HFFc6 (cell line): ENCODE results near the gene DNASE1L1. TPM values are rescaled to one million over a fixed set of nuclear protein-coding genes. Genes with fewer than 3 reads are reported as not detected.

Experiments
- DNase-seq: peaks from one replicate; pipeline ENCODE4 v3.0.0-alpha.2; 2018
- H3K27ac Mint-ChIP-seq: 2 replicates; pipeline ENCODE4 v1.8.0; 2020; ENCODE audit warnings: mild to moderate bottlenecking, mixed read lengths
- H3K27me3 Mint-ChIP-seq: 2 replicates; pipeline ENCODE4 v1.8.0; 2021; ENCODE audit warnings: mild to moderate bottlenecking, moderate library complexity, mixed read lengths; ENCODE audit not compliant: insufficient read depth
- H3K36me3 Mint-ChIP-seq: 2 replicates; pipeline ENCODE4 v1.8.0; 2021; ENCODE audit warnings: low read depth, mixed read lengths
- H3K4me1 Mint-ChIP-seq: 2 replicates; pipeline ENCODE4 v1.8.0; 2020; ENCODE audit warnings: low read depth, mixed read lengths
- H3K4me3 Mint-ChIP-seq: 2 replicates; pipeline ENCODE4 v1.8.0; 2020; ENCODE audit warnings: mild to moderate bottlenecking, moderate library complexity, mixed read lengths
- H3K9me3 Mint-ChIP-seq: 2 replicates; pipeline ENCODE4 v1.8.0; 2020; ENCODE audit warnings: mild to moderate bottlenecking, mixed read lengths
- total RNA-seq, 6 experiments: library from RNA; stranded (reverse); fragmentation: NEBNext Ultra II Directional; extraction: Animal tissue kit (Norgen Biotek cat#: 25700); gene quantifications; 2 replicates in 1 of 6; 3 replicates in 5 of 6; pipeline ENCODE4 v1.2.3, GENCODE V29; 2021
- TF ChIP-seq, protein P1 (sequence below): fragments of 200-600 bp; sonication (generic); IDR thresholded peaks from 2 replicates; pipeline ENCODE4 v1.5.0; 2021; ENCODE audit warnings: antibody characterized with exemption, mild to moderate bottlenecking

The DNASE1L1 gene
- total RNA-seq, 6 experiments from 2014 or later = 74.8 to 96.3 (median 87.4) TPM

DNA sequence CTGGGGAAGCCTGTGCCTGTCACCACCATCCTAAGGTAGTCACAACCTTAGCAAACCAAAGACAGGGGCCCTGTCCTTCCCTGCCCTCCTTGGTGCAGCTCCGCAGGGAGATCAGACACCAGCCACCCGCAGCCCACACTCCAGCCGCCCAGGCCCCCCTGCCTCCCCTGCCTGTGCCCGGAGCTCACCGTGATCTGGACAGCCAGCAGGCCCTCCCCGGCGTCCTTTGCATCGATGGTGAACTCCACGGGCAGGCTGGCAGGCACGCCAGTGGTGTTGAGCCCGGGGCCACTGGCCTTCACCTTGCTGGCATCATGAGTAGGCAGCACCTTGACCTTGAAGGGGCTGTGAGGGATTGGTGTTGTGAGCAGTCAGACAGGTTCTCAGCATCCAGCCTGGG lies 51.0 kb downstream of the DNASE1L1 start:
- Mint-ChIP-seq H3K4me3 (no peak overlapping the region), H3K27ac (no peak overlapping the region), H3K36me3 (peaks cover 8% of the 10 kb centered on the region; the same call in 1 of the 2 replicates), H3K9me3 (no peaks in the 10 kb centered on the region), H3K4me1 (peaks cover 5% of the 10 kb centered on the region; the same call in 1 of the 2 replicates), H3K27me3 (peaks cover 14% of the 10 kb centered on the region)
- DNase-seq = no peak
- TF ChIP-seq, protein P1, sequence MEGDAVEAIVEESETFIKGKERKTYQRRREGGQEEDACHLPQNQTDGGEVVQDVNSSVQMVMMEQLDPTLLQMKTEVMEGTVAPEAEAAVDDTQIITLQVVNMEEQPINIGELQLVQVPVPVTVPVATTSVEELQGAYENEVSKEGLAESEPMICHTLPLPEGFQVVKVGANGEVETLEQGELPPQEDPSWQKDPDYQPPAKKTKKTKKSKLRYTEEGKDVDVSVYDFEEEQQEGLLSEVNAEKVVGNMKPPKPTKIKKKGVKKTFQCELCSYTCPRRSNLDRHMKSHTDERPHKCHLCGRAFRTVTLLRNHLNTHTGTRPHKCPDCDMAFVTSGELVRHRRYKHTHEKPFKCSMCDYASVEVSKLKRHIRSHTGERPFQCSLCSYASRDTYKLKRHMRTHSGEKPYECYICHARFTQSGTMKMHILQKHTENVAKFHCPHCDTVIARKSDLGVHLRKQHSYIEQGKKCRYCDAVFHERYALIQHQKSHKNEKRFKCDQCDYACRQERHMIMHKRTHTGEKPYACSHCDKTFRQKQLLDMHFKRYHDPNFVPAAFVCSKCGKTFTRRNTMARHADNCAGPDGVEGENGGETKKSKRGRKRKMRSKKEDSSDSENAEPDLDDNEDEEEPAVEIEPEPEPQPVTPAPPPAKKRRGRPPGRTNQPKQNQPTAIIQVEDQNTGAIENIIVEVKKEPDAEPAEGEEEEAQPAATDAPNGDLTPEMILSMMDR = no peak

DNA sequence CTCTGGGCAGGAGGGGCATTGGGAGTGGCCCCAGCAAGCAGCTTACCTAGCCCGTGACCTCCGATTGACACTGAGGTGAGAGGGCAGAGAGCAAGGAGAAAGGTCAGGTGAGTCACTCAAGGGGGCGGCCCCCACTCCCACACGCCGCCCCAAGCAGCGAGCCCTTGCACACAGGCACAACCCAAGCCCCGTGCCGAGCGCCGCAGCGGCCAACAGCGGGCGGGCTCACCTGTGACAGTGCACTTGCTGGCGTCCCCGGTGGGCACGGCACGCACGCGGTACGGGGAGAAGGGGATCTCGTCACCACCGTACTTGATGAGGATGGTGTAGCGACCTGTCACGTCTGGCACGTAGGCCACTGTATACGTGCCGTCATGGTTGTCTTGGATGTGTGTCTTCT lies 51.8 kb downstream of the DNASE1L1 start:
- Mint-ChIP-seq H3K4me1 (no peaks in the 10 kb centered on the region), H3K27ac (no peak overlapping the region; the same call in 1 of the 2 replicates), H3K27me3 (peaks cover 14% of the 10 kb centered on the region), H3K36me3 (peaks cover 4% of the 10 kb centered on the region; the same call in 1 of the 2 replicates), H3K4me3 (no peak overlapping the region), H3K9me3 (no peaks in the 10 kb centered on the region)
- DNase-seq = no peak
- TF ChIP-seq, protein P1 = no peak

GRCh38 chrX:154356596-154356995 lies 52.5 kb downstream of the DNASE1L1 start:
- Mint-ChIP-seq H3K27me3 (peaks cover 16% of the 10 kb centered on the region), H3K4me3 (no peak overlapping the region), H3K36me3 (peaks cover 4% of the 10 kb centered on the region; the same call in 1 of the 2 replicates), H3K9me3 (no peaks in the 10 kb centered on the region), H3K4me1 (no peaks in the 10 kb centered on the region), H3K27ac (peak overlapping the region; percentile 56)
- DNase-seq = no peak
- TF ChIP-seq, protein P1 = no peak

DNA sequence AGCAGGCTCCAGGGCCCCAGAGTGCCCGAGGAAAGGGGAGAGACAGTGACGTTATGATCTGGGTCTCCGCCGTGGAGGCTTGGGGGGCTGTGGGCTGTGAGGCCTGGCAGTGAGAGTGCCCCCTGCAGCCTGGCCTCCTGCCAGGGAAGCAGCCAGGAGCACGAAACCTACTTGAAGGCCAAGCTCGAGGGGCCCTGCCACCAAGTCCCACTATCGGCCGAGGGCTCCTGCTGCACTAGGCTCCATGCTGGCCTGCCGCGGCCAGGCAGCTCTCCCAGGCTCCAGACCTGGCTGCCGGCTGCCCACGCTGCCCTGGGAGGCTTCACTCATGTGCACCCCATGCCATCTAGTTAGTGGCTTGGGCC lies 53.3 kb downstream of the DNASE1L1 start:
- Mint-ChIP-seq H3K4me1 (no peaks in the 10 kb centered on the region), H3K9me3 (no peaks in the 10 kb centered on the region), H3K27me3 (peaks cover 12% of the 10 kb centered on the region), H3K36me3 (peaks cover 4% of the 10 kb centered on the region; the same call in 1 of the 2 replicates), H3K27ac (no peak overlapping the region), H3K4me3 (no peak overlapping the region)
- DNase-seq = no peak
- TF ChIP-seq, protein P1 = no peak

GRCh38 chrX:154355094-154355775 lies 53.8 kb downstream of the DNASE1L1 start:
- no peak overlapping the region for H3K4me3 Mint-ChIP-seq
- DNase-seq = no peak
- H3K4me1 Mint-ChIP-seq = no peaks in the 10 kb centered on the region
- no peaks in the 10 kb centered on the region for H3K9me3 Mint-ChIP-seq
- peaks cover 4% of the 10 kb centered on the region; the same call in 1 of the 2 replicates for H3K36me3 Mint-ChIP-seq
- TF ChIP-seq, protein P1 = no peak
- peaks cover 12% of the 10 kb centered on the region for H3K27me3 Mint-ChIP-seq
- no peak overlapping the region for H3K27ac Mint-ChIP-seq
